ENCODE results near the gene EEF1G.

DNA sequence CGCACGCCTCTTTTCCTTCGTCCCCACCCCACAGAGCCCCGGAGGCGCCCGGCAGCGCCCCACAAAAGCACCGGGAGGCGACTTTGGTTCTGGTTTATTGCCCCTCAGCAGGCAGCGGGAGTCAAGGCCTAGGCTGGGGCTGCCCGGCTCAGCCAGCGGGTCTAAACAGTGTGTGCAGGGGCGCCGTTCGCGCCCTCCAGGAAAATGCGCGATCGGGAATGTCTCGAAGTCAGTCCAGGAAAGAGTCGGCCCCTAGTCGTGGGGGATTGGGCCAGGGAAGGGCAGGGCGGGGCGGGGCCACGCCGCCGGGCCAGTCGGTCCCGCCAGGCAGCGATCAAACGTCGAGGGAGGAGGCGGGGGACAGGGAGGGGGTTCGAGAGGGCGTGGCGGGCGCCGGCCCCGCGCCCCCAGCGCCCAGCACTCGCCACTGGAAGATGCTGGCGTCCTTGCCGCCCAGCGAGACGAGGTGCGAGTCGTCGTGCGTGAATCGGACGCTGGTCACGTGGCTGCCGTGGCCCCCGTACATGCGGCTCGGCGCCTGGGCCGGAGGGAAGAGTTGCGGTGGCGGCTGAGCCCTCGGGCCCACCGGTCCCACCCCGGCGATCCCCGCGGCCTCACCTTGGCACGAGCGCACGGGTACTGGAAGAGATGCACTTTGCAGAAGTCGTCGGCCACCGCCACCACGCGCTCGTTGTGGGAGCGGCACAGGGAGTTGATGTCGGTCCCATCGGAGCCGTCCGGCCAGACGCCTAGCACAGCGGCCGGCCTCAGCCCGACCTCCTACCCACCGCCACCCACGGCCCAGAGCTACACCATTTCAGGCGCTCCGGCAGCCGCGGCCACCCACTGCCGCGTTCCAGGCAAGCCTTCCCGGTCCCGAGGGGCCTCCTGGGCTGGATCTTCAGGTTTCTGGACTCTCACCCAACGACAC lies 28.7 kb upstream of the EEF1G start:
- TF ChIP-seq, protein P1, sequence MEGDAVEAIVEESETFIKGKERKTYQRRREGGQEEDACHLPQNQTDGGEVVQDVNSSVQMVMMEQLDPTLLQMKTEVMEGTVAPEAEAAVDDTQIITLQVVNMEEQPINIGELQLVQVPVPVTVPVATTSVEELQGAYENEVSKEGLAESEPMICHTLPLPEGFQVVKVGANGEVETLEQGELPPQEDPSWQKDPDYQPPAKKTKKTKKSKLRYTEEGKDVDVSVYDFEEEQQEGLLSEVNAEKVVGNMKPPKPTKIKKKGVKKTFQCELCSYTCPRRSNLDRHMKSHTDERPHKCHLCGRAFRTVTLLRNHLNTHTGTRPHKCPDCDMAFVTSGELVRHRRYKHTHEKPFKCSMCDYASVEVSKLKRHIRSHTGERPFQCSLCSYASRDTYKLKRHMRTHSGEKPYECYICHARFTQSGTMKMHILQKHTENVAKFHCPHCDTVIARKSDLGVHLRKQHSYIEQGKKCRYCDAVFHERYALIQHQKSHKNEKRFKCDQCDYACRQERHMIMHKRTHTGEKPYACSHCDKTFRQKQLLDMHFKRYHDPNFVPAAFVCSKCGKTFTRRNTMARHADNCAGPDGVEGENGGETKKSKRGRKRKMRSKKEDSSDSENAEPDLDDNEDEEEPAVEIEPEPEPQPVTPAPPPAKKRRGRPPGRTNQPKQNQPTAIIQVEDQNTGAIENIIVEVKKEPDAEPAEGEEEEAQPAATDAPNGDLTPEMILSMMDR (IDR thresholded peaks at IDR 0.05; ENCODE audit: low read length) = no peak
- no peak for TF ChIP-seq EZH2 (optimal IDR thresholded peaks at IDR 0.05; ENCODE audit: low read depth, low read length)
